H9 (cell line): ENCODE results near the gene OSBPL10. TPM values are rescaled to one million over a fixed set of nuclear protein-coding genes. Genes with fewer than 3 reads are reported as not detected.
A peak's percentile ranks its signal among the peaks of the same experiment; 100 is the strongest.

Experiments used
- DNase-seq: peaks from one replicate; pipeline ENCODE4 v3.0.0-alpha.2; 2017
- H2AFZ ChIP-seq: one replicate; pipeline ENCODE4 v1.6.1; 2013; ENCODE audit warnings: mild to moderate bottlenecking, low read length, control low read depth, moderate library complexity
- H2AK5ac ChIP-seq: 2 replicates; pipeline ENCODE4 v1.6.1; 2013; ENCODE audit warnings: low read length, control low read depth, mixed read lengths; ENCODE audit not compliant: insufficient read length
- H2BK120ac ChIP-seq: one replicate; pipeline ENCODE4 v1.6.1; 2013; ENCODE audit warnings: low read depth, mild to moderate bottlenecking, low read length, control low read depth, inconsistent platforms; ENCODE audit not compliant: poor library complexity, severe bottlenecking
- H2BK12ac ChIP-seq: 2 replicates; pipeline ENCODE4 v1.6.1; 2013; ENCODE audit warnings: low read length, control low read depth, mixed read lengths, low read depth; ENCODE audit not compliant: insufficient read length
- H2BK15ac ChIP-seq: 2 replicates; pipeline ENCODE4 v1.6.1; 2013; ENCODE audit warnings: low read depth, low read length, control low read depth
- H2BK20ac ChIP-seq: one replicate; pipeline ENCODE4 v1.6.1; 2013; ENCODE audit warnings: low read depth, mild to moderate bottlenecking, low read length, control low read depth, inconsistent platforms; ENCODE audit not compliant: poor library complexity, severe bottlenecking
- H2BK5ac ChIP-seq: 2 replicates; pipeline ENCODE4 v1.6.1; 2013; ENCODE audit warnings: low read length, control low read depth, mixed read lengths; ENCODE audit not compliant: insufficient read length
- H3K14ac ChIP-seq: 2 replicates; pipeline ENCODE4 v1.6.1; 2013; ENCODE audit warnings: low read length, control low read depth; ENCODE audit not compliant: insufficient read depth
- H3K18ac ChIP-seq: 2 replicates; pipeline ENCODE4 v1.6.1; 2013; ENCODE audit warnings: low read depth, mild to moderate bottlenecking, mixed read lengths, low read length, control low read depth; ENCODE audit not compliant: insufficient read length
- H3K23ac ChIP-seq: 2 replicates; pipeline ENCODE4 v1.6.1; 2013; ENCODE audit warnings: low read length, control low read depth, mixed read lengths, low read depth; ENCODE audit not compliant: insufficient read length
- H3K23me2 ChIP-seq: 2 replicates; pipeline ENCODE4 v1.6.1; 2013; ENCODE audit warnings: low read depth, mild to moderate bottlenecking, mixed read lengths, low read length, control low read depth; ENCODE audit not compliant: insufficient read length, poor library complexity, severe bottlenecking
- H3K27ac ChIP-seq: 2 replicates; pipeline ENCODE4 v1.5.1; 2013; ENCODE audit warnings: low read length, control low read depth, mixed read lengths, low read depth; ENCODE audit not compliant: insufficient read length
- H3K27me3 ChIP-seq: 2 replicates; pipeline ENCODE4 v1.6.1; 2013; ENCODE audit warnings: low read length, control low read depth, inconsistent platforms; ENCODE audit not compliant: insufficient read depth
- H3K4ac ChIP-seq: 2 replicates; pipeline ENCODE4 v1.6.1; 2013; ENCODE audit warnings: low read depth, mild to moderate bottlenecking, control low read depth, inconsistent platforms, low read length, moderate library complexity
- H3K4me1 ChIP-seq: 2 replicates; pipeline ENCODE4 v1.6.1; 2013; ENCODE audit warnings: low read length, control low read depth, inconsistent platforms; ENCODE audit not compliant: insufficient read depth
- H3K4me2 ChIP-seq: 2 replicates; pipeline ENCODE4 v1.6.1; 2013; ENCODE audit warnings: low read length, control low read depth, mixed read lengths; ENCODE audit not compliant: insufficient read length, insufficient read depth
- H3K56ac ChIP-seq: 2 replicates; pipeline ENCODE4 v1.6.1; 2013; ENCODE audit warnings: low read depth, mild to moderate bottlenecking, mixed read lengths, low read length, control low read depth; ENCODE audit not compliant: insufficient read length
- H3K79me1 ChIP-seq: 2 replicates; pipeline ENCODE4 v1.6.1; 2013; ENCODE audit warnings: low read depth, mild to moderate bottlenecking, moderate library complexity, low read length, control low read depth, inconsistent platforms; ENCODE audit not compliant: insufficient read depth, poor library complexity, severe bottlenecking
- H3K79me2 ChIP-seq: 2 replicates; pipeline ENCODE4 v1.6.1; 2013; ENCODE audit warnings: low read length, control low read depth, inconsistent platforms; ENCODE audit not compliant: insufficient read depth
- H3K9ac ChIP-seq: 2 replicates; pipeline ENCODE4 v1.6.1; 2013; ENCODE audit warnings: low read length, control low read depth, mixed read lengths; ENCODE audit not compliant: insufficient read length; ENCODE audit errors: extremely low read depth
- H3K9me3 ChIP-seq: one replicate; pipeline ENCODE4 v1.6.1; 2013; ENCODE audit warnings: low read depth, low read length, inconsistent platforms; ENCODE audit not compliant: control insufficient read depth
- H3T11ph ChIP-seq: one replicate; pipeline ENCODE4 v1.6.1; 2013; ENCODE audit warnings: mild to moderate bottlenecking, low read length, control low read depth, inconsistent platforms
- H4K20me1 ChIP-seq: one replicate; pipeline ENCODE4 v1.6.1; 2013; ENCODE audit not compliant: control insufficient read depth, insufficient read length, insufficient read depth
- H4K5ac ChIP-seq: 2 replicates; pipeline ENCODE4 v1.6.1; 2013; ENCODE audit warnings: low read depth, mild to moderate bottlenecking, mixed read lengths, low read length, control low read depth; ENCODE audit not compliant: insufficient read length
- H4K8ac ChIP-seq: replicated peaks from 2 replicates; pipeline ENCODE4 v1.6.1; 2013; ENCODE audit warnings: low read length, control low read depth, mixed read lengths, low read depth; ENCODE audit not compliant: insufficient read length
- H4K91ac ChIP-seq: 2 replicates; pipeline ENCODE4 v1.6.1; 2013; ENCODE audit warnings: low read depth, mild to moderate bottlenecking, moderate library complexity, mixed read lengths, low read length, control low read depth; ENCODE audit not compliant: insufficient read length
- H3K27ac Mint-ChIP-seq, 3 experiments: 2 replicates in 2 of 3; 3 replicates in 1 of 3; pipeline ENCODE4 v1.8.0; 2020 to 2021; ENCODE audit warnings: mixed read lengths in 3 of 3, mild to moderate bottlenecking in 1 of 3, moderate library complexity in 1 of 3
- H3K27me3 Mint-ChIP-seq: 2 replicates; pipeline ENCODE4 v1.8.0; 2021; ENCODE audit warnings: low read depth, mild to moderate bottlenecking, moderate library complexity, mixed read lengths
- H3K36me3 Mint-ChIP-seq, 3 experiments: 2 replicates in 2 of 3; 3 replicates in 1 of 3; pipeline ENCODE4 v1.8.0; 2020 to 2021; ENCODE audit warnings: low read depth in 3 of 3, mixed read lengths in 3 of 3; ENCODE audit not compliant: insufficient read depth in 1 of 3
- H3K4me1 Mint-ChIP-seq, 2 experiments: 2 replicates each; pipeline ENCODE4 v1.8.0; 2020; ENCODE audit warnings: mixed read lengths in 2 of 2
- H3K4me3 Mint-ChIP-seq, 2 experiments: 2 replicates in 1 of 2; 3 replicates in 1 of 2; pipeline ENCODE4 v1.8.0; 2020 to 2021; ENCODE audit warnings: mild to moderate bottlenecking in 2 of 2, mixed read lengths in 2 of 2, moderate library complexity in 1 of 2
- H3K9me3 Mint-ChIP-seq, 2 experiments: 2 replicates in 1 of 2; 3 replicates in 1 of 2; pipeline ENCODE4 v1.8.0; 2020; ENCODE audit warnings: mild to moderate bottlenecking in 2 of 2, mixed read lengths in 2 of 2, moderate library complexity in 1 of 2
- WGBS: extraction: QIAGEN DNeasy Blood & Tissue Kit; methylation state at CpG from one replicate; pipeline ENCODE4 v1.1.7; 2013; ENCODE audit warnings: missing lambda C conversion rate, low lambda C conversion rate, mixed read lengths; ENCODE audit not compliant: insufficient read length; ENCODE audit errors: extremely low coverage; 5-methylcytosine and 5-hydroxymethylcytosine counted together
- total RNA-seq: library from RNA; stranded (reverse); gene quantifications from 2 replicates; pipeline ENCODE4 v1.2.1, GENCODE V29; 2021
- TF ChIP-seq, protein P1 (sequence below): fragments of 200-600 bp; sonication (generic); conservative IDR thresholded peaks from 3 replicates; pipeline ENCODE4 v1.8.0; 2021; ENCODE audit warnings: antibody characterized with exemption, mild to moderate bottlenecking

OSBPL10 gene
- total RNA-seq, 1 experiment from 2014 or later = 42.7 TPM

DNA sequence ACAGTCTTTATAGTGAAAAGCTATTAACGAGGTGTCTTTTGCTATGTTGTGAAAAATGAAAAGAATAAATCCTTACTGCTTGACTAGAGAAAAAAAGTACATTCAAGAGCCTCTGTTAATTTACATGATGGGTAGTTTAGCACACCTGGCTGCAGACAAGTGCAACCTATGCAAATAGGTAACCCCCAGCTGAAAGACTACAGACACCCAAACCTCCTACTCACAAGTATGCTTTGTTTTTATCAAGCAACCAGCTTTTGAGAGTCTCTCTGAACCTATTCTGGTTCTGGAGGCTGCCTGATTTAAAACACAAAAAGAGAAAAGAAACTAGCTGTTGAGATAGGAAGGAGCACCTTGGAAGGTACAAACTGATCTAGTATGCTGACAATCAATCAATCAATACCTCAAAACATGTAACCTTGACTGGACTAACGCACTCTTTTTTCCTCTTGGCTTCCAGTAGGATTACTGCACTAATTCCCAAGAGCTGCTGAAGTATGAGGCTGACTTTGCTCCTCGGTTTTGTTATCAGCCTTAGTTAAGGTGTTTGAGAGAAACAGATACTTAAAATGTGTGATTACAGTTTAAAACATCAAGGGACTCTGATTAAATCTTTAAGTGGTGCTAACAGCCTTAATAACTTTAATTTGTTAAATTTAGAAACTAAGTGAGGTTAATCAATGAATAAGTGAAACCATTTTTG lies 63.6 kb downstream of the OSBPL10 start:
- Histone ChIP-seq H2BK15ac (no peak overlapping the region), H3K79me1 (no peaks in the 10 kb centered on the region), H2AK5ac (peak overlapping the region; percentile 78), H3K23ac (no peak overlapping the region), H2BK12ac (no peak overlapping the region), H2BK5ac (peak overlapping the region; percentile 26), H4K8ac (no peak overlapping the region), H3K23me2 (no peaks in the 10 kb centered on the region), H3K27ac (peak overlapping the region; percentile 99), H3K18ac (no peak overlapping the region), H3K56ac (no peak overlapping the region), H4K20me1 (no peaks in the 10 kb centered on the region), H3K4me1 (peaks cover 9% of the 10 kb centered on the region; the same call in 1 of the 2 replicates), H3K79me2 (peaks cover 22% of the 10 kb centered on the region; the same call in 1 of the 2 replicates), H3K27me3 (no peaks in the 10 kb centered on the region), H4K91ac (no peak overlapping the region), H3T11ph (no peak overlapping the region), H3K14ac (no peak overlapping the region), H2BK20ac (no peak overlapping the region), H3K4ac (no peak overlapping the region), H3K9me3 (peaks cover 10% of the 10 kb centered on the region), H2BK120ac (no peak overlapping the region), H4K5ac (no peak overlapping the region), H3K9ac (no peak overlapping the region), H2AFZ (no peak overlapping the region), H3K4me2 (peak overlapping the region; percentile 53)
- WGBS = no CpG with 5 or more reads among the region's 3 CpGs
- Mint-ChIP-seq H3K9me3 (peaks cover 13 to 16% of the 10 kb centered on the region in 2 experiments), H3K4me3 (no peak overlapping the region; a peak in 1 of 5 replicates), H3K36me3 (peaks cover 23 to 35% (median 24%) of the 10 kb centered on the region in 3 experiments), H3K4me1 (peaks cover 42 to 43% of the 10 kb centered on the region in 2 experiments), H3K27ac (peak overlapping the region; percentile 69 to 97 (median 85)), H3K27me3 (no peaks in the 10 kb centered on the region)
- TF ChIP-seq, protein P1, sequence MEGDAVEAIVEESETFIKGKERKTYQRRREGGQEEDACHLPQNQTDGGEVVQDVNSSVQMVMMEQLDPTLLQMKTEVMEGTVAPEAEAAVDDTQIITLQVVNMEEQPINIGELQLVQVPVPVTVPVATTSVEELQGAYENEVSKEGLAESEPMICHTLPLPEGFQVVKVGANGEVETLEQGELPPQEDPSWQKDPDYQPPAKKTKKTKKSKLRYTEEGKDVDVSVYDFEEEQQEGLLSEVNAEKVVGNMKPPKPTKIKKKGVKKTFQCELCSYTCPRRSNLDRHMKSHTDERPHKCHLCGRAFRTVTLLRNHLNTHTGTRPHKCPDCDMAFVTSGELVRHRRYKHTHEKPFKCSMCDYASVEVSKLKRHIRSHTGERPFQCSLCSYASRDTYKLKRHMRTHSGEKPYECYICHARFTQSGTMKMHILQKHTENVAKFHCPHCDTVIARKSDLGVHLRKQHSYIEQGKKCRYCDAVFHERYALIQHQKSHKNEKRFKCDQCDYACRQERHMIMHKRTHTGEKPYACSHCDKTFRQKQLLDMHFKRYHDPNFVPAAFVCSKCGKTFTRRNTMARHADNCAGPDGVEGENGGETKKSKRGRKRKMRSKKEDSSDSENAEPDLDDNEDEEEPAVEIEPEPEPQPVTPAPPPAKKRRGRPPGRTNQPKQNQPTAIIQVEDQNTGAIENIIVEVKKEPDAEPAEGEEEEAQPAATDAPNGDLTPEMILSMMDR = no peak
- DNase-seq = no peak
